ENCODE results near the gene AGAP1. TPM values are rescaled to one million over a fixed set of nuclear protein-coding genes. Genes with fewer than 3 reads are reported as not detected.

The AGAP1 gene
- total and polyA plus RNA-seq, 7 donors, result 10.8 to 42.7 (median 18.6) TPM

GRCh38 chr2:235726554-235726953, 232.7 kb downstream of the AGAP1 start:
- H3K36me3 ChIP-seq, result peaks cover 0 to 3% (median 0%) of the 10 kb centered on the region in 4 donors
- H3K9me3 ChIP-seq, result no peaks in the 10 kb centered on the region
- 94 to 97% methylated on average over 5 of the region's 5 CpGs for WGBS, 2 donors
- no peak overlapping the region for H3K4me3 ChIP-seq
- intact Hi-C loops (cut with DNase I), result loop anchor here (5.0 kb wide), 1 partner anchor 49 kb away; no protein-coding TSS in a partner anchor
- no peaks in the 10 kb centered on the region for H3K27me3 ChIP-seq
- DNase-seq, result no peak
- no peak for TF ChIP-seq CTCF (IDR thresholded peaks at IDR 0.05)
- TF ChIP-seq EP300 (IDR thresholded peaks at IDR 0.05), result no peak
- TF ChIP-seq POLR2AphosphoS5 (IDR thresholded peaks at IDR 0.05), result no peak
- no peak for TF ChIP-seq POLR2A (IDR thresholded peaks at IDR 0.05)
- peaks cover 0 to 63% (median 36%) of the 10 kb centered on the region in 4 donors for H3K4me1 ChIP-seq
- H3K27ac ChIP-seq, result peak overlapping the region; percentile 9 to 86 (median 46)

- DNase-seq, result no peak
- WGBS, 2 donors, result 78 to 80% methylated on average over 5 of the region's 5 CpGs
- Histone ChIP-seq H3K4me1 (peaks cover 0 to 63% (median 36%) of the 10 kb centered on the region in 4 donors), H3K27ac (peak overlapping the region; percentile 9 to 86 (median 46)), H3K27me3 (no peaks in the 10 kb centered on the region), H3K4me3 (no peak overlapping the region), H3K36me3 (peaks cover 0 to 3% (median 0%) of the 10 kb centered on the region in 4 donors), H3K9me3 (no peaks in the 10 kb centered on the region)
- intact Hi-C loops (cut with DNase I), result loop anchor here (5.0 kb wide), 1 partner anchor 50 kb away; no protein-coding TSS in a partner anchor
- TF ChIP-seq POLR2A (IDR thresholded peaks at IDR 0.05) (no peak), CTCF (IDR thresholded peaks at IDR 0.05) (no peak), EP300 (IDR thresholded peaks at IDR 0.05) (no peak), POLR2AphosphoS5 (IDR thresholded peaks at IDR 0.05) (no peak)
Measured at GRCh38 chr2:235727174-235727573, 233.3 kb downstream of the AGAP1 start.

- 90 to 94% methylated on average over 17 of the region's 17 CpGs for WGBS, 2 donors
- H3K4me1 ChIP-seq, result peaks cover 0 to 64% (median 36%) of the 10 kb centered on the region in 4 donors
- peak overlapping the region in 3 of 4 donors; percentile 35 to 86 (median 80) for H3K27ac ChIP-seq
- intact Hi-C loops (cut with DNase I), result loop anchor here (5.0 kb wide), 1 partner anchor 51 kb away; no protein-coding TSS in a partner anchor
- H3K36me3 ChIP-seq, result no peaks in the 10 kb centered on the region
- TF ChIP-seq POLR2A (IDR thresholded peaks at IDR 0.05) (no peak), CTCF (IDR thresholded peaks at IDR 0.05) (no peak), POLR2AphosphoS5 (IDR thresholded peaks at IDR 0.05) (no peak), EP300 (IDR thresholded peaks at IDR 0.05) (no peak)
- H3K27me3 ChIP-seq, result no peaks in the 10 kb centered on the region
- no peak for DNase-seq
- H3K4me3 ChIP-seq, result no peak overlapping the region
- no peaks in the 10 kb centered on the region for H3K9me3 ChIP-seq
Measured at GRCh38 chr2:235727891-235728799, 234.3 kb downstream of the AGAP1 start.

GRCh38 chr2:235728800-235729556, 235.1 kb downstream of the AGAP1 start:
- DNase-seq, result peak; percentile 70
- no peaks in the 10 kb centered on the region for H3K9me3 ChIP-seq
- H3K27me3 ChIP-seq, result no peaks in the 10 kb centered on the region
- 84 to 87% methylated on average over 12 of the region's 12 CpGs for WGBS, 2 donors
- intact Hi-C loops (cut with DNase I), result loop anchor here (5.0 kb wide), 1 partner anchor 52 kb away; no protein-coding TSS in a partner anchor
- H3K27ac ChIP-seq, result peak overlapping the region in 3 of 4 donors; percentile 13 to 35 (median 30)
- H3K36me3 ChIP-seq, result no peaks in the 10 kb centered on the region
- TF ChIP-seq POLR2AphosphoS5 (IDR thresholded peaks at IDR 0.05) (no peak), EP300 (IDR thresholded peaks at IDR 0.05) (no peak), POLR2A (IDR thresholded peaks at IDR 0.05) (no peak), CTCF (IDR thresholded peaks at IDR 0.05) (no peak)
- peaks cover 0 to 68% (median 33%) of the 10 kb centered on the region in 4 donors for H3K4me1 ChIP-seq
- no peak overlapping the region for H3K4me3 ChIP-seq

All from sigmoid colon (tissue), 7 donors.